ENCODE results near the gene COG2.
"Not testable (repeated sequence)": the region's sequence is repeated elsewhere in the genome, so short reads cannot be mapped to it uniquely, and the experiment has no call there.

The COG2 gene

DNA sequence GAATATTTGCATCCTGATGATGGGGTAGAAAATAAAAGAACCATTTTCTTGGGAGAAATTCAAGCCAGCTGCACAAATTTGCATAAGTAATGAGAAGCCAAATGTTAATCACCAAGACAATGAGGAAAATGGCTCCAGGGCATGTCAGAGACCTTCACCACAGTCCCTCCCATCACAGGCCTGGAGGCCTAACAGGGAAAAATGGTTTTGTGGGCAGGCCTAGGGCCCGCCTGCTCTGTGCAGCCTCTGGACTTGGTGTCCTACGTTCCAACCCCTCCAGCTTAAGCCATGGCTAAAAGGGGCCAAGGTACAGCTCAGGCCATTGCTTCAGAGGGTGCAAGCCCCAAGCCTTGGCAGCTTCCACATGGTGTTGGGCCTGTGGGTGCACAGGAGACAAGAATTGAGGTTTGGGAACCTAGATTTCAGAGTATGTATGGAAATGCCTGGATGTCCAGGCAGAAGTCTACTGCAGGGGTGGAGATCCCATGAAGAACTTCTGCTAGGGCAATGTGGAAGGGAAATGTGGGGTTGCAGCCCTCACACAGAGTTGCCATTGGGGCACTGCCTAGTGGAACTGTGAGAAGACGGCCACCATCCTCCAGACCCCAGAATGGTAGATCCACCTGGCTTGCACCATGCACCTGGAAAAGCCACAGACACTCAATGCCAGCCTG lies 79.7 kb downstream of the COG2 start:
- DNase-seq = not testable (repeated sequence)

DNA sequence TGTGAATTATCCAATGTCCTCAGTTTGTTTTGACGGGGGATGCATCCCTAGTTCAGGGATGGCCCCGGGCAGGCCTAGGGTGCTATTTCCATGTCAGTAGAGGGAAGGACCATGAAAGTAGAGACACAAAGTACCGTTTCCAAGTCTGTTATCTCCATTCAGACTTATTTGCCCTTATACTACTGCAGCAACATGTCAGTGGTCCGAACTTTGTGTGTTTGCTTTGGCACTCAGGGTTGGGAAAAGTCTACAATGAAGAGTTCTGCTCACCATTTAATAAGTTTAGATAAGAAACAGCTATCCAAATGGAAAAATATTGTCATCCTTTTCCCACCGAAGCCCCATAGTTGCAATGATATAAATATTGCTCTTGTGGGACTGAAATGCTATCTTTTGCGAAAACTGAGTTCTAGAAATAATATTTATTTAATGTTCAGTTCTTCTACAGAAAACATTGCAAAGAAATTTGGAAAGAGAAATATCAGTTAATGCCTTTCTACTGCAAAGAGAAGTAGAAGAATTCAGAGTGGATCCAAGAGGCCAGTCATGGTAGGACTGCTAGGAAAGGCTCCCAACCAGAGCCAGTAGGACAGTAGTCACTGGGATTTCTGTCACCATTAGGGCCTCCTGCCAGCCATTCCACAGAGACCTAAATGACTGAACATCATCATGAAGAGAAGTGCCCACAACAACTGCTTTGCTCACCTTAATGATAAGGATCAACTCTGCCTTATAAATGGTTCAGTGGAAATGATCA lies 83.2 kb downstream of the COG2 start:
- no peak for DNase-seq

DNA sequence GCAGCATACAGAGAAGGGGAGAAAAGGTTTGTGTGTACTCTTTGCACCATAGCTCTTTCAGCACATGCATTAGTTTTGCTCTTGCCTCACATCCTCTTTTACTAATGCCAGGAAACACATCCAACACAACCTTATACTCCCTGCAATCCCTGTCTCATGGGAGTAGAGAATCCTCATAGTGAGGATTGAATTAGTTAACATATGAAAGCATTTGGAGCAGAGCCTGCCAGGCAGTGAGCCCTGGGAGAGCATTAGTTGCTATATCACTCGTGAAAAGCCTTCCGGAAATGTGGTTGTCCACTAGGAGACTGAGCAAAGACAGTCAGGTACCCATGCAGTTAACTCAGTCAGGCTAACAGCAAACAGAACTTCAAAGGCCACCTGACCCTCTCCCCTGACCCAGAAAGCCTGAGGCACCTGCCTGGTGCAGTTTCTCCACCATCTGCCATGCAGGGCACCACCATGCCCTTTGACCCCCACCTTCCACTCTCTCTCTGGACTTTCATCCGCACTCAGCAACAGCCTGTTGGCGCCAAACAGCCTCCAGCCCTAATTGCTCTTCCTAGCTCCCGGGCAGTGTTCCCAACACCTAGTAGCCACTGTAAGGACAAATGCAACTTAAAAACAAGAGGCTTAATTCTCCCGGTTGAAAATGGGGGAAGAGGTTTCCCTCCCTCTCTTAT lies 86.6 kb downstream of the COG2 start:
- no peak for DNase-seq

DNA sequence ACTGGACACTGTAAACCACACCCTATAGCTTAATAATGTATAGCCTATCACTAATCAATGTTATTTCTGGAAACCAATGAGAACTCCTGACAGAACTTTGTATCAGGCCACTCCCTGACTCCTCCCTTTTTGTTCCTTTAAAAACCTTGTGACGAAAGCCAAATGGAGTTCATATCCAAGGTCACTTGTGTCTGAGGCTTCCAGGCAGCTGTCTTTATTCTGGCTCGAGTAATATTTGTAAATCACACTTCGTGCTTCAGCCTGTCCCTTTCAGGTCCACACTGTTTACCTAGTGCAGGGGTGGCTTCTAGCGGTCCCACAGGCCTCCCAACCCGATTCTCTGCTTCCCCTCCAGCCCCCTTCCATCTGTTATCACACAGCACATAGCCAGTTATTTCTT lies 88.7 kb downstream of the COG2 start:
- no peak for DNase-seq

DNA sequence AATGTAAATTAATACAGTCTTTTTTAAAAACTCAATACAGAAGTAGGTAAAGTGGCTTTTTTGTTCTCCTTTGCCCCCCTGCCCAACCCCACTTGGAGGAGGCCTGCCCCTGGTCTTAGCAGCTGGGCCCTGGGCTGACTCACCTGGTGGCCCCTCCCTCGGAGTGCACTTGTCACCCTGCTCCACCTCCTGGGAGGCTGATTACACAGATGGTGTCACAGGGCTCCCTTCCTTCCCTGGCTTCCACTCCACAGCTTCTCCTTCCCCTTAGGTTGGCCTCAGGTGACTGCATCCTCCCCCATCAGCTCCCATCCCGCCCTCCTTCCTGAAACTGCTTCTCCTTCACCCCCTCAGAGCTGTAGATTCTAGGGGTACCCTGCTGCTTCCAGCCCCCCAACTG lies 93.2 kb downstream of the COG2 start:
- DNase-seq = no peak

GRCh38 chr1:230737622-230738262 lies 95.5 kb downstream of the COG2 start:
- no peak for DNase-seq

DNA sequence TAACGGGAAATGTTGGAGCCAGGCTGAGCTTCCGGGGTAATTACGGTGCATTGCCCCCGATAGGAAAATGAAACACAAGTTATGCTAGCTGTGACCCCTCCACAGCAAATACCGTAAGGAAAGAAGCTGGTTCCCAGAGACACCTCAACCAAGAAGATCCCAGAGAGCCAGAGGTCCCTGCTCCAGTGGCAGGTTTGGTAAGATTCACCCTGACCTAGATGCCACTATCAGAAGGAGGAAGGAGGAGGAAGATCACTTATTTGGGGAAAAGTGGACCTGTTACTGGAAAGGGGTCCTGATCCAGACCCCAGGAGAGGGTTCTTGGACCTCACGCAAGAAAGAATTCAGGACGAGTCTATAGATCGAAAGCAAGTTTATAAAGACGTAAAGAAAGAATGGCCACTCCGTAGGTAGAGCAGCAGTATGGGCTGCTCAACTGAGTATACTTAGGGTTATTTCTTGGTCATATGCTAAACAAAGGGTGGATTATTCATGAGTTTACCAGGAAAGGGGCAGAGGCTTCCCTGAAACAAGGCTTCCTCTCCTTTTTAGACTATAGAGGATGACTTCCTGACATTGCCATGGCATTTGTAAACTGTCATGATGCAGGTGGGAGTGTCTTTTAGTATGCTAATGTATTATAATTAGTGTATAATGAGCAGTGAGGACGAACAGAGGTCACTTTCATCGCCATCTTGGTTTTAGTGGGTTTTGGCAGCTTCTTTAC lies 97.4 kb downstream of the COG2 start:
- DNase-seq = no peak
